Fibroblast of skin of back (primary cell): ENCODE measurements around the gene ZG16.
"Not testable (repeated sequence)": the region's sequence is repeated elsewhere in the genome, so short reads cannot be mapped to it uniquely, and the experiment has no call there.

Source experiments
- DNase-seq: peaks from one replicate; pipeline ENCODE4 v3.0.0-alpha.2; 2013

ZG16 gene

DNA sequence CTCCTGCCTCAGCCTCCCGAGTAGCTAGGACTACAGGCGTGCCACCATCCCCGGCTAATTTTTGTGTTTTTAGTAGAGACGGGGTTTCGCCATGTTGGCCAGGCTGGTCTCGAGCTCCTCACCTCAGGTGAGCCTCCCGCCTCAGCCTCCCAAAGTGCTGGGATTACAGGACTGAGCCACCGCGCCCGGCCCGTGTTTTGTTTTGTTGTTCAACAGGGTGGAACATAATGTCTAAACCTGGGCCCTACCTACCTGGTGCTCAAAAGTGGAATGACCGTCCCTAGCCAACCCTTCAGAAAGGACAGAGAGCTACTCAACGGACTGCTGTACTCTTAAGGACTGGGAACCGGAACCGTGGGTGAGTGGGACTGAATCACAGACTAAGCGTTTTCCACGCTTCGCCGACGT lies 11.7 kb downstream of the ZG16 start:
- no peak for DNase-seq

- peak; percentile 98 for DNase-seq
Observed at GRCh38 chr16:29790183-29790948, 12.3 kb downstream of the ZG16 start, which contains the start of gene KIF22. TSS of gene KIF22 (plus strand) at chr16:29790751. CDS start at chr16:29790760, 9 bp downstream.

GRCh38 chr16:29790949-29791844 lies 13.1 kb downstream of the ZG16 start:
- no peak for DNase-seq

DNA sequence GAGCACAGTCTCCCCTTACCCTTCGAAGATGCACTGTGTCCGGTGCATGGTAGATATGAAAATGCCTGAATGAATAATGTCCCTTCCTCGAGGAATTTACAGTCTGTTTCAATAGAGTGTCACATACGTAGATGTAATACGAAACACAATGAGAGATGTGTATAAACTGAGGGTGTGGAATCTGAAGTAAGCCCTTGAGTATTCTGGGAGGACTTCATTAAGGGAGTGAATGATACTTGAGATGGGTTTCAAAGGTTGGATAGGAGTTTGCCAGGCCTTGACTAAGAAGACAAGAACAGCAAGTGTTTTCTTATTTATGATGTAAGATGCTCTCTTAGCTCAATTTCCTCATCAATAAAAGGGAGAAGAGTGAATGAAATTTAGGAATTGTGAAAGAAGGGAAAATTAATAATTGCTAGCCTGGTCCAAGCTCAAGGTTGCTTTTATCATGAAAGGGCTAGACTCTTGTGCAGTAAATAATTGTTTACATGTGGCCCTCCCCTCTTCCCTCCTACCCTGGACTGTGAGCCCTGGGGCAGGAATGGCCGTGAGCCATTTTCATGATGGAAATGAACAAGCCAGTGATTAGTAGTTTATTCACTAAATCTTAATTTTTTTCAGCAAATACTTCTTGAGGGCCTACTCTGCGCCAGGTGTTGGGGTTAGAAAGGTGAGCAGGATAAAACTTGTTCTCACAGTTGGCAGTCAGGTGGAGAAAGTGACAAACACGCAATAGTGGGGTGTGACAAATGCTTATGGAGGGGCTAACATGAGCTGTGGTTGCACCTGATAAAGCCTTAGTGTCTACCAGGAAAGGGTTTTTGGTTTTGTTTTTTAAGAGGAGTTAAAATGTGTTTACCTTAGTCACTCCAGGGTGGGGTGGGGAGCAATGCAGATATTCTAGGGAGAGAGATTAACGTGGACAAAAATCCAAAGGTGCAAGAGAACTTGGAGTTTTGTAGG lies 14.1 kb downstream of the ZG16 start:
- no peak for DNase-seq

DNA sequence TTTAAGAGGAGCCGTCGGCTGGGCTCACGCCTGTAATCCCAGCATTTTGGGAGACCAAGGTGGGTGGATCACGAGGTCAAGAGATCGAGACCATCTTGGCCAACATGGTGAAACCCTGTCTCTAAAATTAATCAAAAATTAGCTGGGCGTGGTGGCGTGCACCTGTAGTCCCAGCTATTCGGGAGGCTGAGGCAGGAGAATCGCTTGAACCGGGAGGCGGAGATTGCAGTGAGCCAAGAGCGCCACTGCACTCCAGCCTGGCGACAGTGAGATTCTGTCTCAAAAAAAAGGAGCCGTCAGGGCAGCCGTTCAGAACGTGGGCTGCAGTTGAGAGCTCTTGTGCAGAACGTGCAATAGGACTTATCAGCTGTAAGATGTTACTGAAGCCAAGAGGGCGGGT lies 15.1 kb downstream of the ZG16 start:
- not testable (repeated sequence) for DNase-seq

DNA sequence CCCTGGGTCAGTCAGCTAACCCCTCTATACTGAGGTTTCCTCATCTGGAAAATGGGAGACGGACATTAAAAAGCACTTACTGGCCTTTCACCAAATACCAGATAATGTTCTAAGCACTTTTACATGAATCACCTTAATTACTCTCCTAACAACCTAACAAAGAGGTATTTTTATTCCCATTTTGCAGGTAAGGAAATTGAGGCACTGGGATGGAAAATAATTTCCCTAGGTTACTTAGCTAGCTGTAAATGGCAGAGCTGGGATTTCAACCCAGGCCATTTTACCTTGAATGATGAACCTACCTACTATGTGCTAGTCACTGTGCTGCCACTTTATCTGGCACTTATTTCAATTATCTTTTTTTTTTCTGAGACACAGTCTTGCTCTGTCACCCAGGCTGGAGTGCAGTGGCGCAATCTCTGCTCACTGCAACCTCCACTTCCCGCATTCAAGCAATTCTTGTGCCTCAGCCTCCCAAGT lies 16.2 kb downstream of the ZG16 start:
- no peak for DNase-seq

DNA sequence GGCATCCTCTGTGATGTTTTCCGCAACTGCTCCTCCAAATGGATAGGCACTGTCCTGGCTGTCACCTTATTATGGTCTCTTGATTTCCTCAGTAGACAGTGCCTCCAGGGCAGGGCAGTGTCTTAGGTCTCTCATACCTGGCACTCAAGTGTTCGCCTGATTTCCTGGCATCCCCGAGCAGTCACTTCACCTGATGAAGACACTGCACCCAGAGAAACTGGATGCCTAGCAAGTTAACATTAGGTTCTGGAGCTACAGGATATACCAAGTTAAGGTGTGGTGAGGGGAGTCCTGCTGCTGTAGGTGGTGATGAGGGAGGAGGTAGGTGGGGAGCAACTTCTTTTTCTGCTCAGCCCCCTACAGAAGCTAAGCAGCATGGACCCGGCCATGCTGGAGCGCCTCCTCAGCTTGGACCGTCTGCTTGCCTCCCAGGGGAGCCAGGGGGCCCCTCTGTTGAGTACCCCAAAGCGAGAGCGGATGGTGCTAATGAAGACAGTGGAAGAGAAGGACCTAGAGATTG lies 24.4 kb downstream of the ZG16 start:
- no peak for DNase-seq

DNA sequence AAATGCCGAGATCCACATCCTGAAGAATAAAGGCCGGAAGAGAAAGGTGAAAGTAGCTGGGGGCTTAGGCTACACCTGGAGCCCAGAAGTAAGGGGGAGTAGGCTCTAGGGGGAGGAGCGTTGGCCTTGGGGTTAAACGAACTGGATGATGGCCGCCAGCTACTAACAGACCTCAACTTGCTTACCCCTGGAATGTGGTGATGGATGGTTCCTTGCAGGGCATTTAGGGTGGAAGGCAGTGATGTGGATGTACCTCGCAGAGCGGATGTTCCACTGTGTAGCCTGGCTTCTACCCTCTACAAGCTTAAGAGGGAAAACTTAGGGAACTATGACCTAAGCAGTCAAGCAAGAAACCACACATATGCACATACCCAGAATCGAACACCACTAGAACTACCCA lies 26.0 kb downstream of the ZG16 start:
- DNase-seq: no peak

DNA sequence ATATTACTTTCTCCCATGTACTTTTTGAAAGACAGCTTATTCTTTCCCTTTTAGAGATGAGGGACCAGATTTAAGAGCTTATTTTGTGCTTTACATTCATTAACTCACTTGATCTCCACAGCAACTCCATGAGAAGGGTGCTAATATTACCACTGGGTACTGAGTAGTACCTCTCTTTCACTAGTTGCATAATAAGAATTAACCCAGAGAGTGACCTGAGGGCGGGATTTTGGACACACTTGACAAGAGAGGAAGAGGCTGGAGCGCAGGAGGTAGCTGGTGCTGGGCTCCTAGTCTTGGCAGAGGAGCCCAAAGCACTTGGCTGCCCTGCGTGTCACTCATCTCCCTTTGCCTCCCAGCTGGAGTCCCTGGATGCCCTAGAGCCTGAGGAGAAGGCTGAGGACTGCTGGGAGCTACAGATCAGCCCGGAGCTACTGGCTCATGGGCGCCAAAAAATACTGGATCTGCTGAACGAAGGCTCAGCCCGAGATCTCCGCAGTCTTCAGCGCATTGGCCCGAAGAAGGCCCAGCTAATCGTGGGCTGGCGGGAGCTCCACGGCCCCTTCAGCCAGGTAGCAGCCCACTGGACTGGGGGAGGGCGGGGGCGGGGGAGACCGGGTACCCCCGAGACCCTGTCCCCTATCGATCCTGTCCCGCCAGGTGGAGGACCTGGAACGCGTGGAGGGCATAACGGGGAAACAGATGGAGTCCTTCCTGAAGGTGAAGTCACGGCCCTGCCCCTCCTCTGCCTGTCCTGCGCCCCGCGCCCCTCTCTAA lies 26.6 kb downstream of the ZG16 start:
- no peak for DNase-seq

DNA sequence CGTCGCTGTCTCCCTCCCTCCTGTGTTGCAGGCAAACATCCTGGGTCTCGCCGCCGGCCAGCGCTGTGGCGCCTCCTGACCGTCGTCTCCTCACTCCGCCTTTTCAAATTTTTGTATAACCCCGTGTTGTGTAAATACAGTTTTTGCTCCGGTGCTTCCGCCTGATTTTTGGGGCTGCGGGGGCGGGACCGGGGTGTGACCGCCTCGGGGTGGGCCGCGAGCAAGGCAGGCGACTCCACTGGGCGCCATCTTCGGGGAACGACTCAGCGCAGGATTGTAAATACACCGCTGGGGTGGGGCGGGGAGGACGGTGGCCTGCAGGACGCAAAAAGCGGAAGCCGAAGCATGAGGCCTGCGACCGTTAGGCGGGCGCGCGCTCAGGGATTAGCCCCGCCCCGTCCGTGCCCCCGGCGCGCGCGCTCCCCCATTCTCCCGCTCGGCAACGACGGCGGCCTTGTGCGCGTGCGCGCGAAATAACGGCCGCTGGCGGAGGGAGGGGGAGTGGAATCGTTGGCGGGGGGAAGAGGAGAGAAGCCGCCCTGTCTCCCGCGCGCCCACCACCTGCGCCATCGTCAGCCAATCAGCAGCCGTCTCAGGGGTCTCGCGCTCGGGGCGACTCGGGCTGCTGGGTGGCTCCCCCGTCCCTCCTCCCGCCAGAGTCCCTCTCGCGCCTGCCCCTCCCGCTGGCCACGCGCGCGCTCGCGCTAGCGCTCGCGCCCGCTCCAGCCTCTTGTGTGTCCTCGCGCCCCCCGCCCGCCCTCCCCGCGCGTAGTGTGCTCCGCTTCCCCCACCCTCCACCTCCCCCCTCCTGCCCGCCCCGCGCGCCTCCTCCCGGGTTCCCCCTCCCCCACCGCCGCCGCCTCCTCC lies 27.4 kb downstream of the ZG16 start:
- DNase-seq: peak; percentile 97

DNA sequence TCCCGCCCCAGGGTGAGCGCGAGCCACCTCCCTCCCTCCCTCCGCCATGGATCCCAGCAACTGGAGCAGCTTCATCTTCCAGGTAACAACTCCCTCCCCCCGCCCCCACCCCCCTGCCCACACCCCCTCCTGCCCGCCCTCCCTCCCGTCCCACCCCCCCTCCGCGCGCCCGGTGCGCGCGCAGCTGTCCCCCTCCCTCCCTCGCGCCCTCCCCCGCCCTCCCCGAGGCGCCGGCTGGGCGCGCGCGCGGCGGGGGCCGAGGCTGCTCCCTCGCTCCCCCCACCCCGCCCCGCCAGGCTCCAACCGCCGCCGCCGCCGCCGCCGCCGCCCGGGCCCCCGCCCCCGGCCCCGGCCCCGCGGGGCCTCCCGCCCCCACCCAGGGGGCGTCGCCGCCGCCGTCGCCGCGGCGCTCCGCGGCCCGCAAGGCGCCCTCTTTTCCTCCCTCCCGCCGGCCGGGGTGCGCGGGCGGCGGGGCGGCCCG lies 28.1 kb downstream of the ZG16 start, which contains the start of gene MAZ:
TSS of gene MAZ (plus strand) at position 431 of the 481 bp plus-strand sequence. CDS start 173 bp downstream, outside the sequence.
- no peak for DNase-seq

DNA sequence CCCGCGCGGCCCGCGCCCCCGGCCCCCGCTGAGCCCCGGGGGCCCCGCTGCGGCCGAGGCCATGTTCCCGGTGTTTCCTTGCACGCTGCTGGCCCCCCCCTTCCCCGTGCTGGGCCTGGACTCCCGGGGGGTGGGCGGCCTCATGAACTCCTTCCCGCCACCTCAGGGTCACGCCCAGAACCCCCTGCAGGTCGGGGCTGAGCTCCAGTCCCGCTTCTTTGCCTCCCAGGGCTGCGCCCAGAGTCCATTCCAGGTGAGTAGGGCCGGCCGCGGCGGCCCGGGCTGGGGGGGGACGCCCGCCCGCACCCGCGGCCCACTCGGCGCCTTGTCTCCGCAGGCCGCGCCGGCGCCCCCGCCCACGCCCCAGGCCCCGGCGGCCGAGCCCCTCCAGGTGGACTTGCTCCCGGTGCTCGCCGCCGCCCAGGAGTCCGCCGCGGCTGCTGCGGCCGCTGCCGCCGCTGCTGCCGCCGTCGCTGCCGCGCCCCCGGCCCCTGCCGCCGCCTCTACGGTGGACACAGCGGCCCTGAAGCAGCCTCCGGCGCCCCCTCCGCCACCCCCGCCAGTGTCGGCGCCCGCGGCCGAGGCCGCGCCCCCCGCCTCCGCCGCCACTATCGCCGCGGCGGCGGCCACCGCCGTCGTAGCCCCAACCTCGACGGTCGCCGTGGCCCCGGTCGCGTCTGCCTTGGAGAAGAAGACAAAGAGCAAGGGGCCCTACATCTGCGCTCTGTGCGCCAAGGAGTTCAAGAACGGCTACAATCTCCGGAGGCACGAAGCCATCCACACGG lies 28.8 kb downstream of the ZG16 start:
- DNase-seq: peak; percentile 71

GRCh38 chr16:29807426-29808218 lies 29.6 kb downstream of the ZG16 start:
- DNase-seq: peak; percentile 95

- no peak for DNase-seq
Observed at GRCh38 chr16:29808219-29808900, 30.3 kb downstream of the ZG16 start.

DNA sequence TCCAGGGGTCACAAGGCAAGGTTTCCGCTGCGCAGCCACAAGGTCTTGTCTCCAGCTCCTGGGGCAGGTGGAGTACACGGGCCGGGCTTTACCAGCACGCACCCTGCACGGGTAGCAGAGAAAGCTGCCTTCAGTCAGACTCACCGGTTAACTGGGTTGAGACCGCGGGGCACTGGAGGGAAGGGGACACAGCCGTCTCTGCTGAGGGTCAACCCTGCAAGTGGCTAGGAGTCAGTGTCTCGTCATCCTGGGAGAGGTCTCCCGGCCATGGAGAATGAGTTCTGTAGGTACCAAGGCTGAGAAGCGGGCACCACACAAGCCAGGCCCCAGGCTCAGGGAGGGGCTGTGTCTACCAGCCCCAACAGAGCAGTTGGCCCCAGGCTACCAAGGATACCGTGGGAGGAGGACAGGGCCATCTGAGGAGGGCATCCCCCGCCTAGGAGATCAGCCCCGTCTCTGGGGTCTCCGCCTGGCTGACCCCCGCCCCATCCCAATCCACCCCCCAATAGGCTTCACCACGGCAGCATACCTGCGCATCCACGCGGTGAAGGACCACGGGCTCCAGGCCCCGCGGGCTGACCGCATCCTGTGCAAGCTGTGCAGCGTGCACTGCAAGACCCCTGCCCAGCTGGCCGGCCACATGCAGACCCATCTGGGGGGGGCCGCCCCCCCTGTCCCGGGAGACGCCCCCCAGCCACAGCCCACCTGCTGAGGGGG lies 31.1 kb downstream of the ZG16 start:
- DNase-seq: no peak

GRCh38 chr16:29809850-29810698 lies 32.0 kb downstream of the ZG16 start:
- DNase-seq: peak; percentile 45
